ENCODE data around the gene SGK1.

GRCh38 chr6:134308800-134309199 lies 9.1 kb downstream of the SGK1 start:
- TF ChIP-seq CTCF (IDR thresholded peaks at IDR 0.05) (no peak), POLR2A (IDR thresholded peaks at IDR 0.05) (no peak)
